Endothelial cell (in vitro differentiated cells): Measurements from ENCODE around the gene HSPD1. TPM values are rescaled to one million over a fixed set of nuclear protein-coding genes. Genes with fewer than 3 reads are reported as not detected.

Experiments used
- DNase-seq: peaks from one replicate; pipeline ENCODE4 v3.0.0; 2021; ENCODE audit warnings: low spot score
- H3K27ac Mint-ChIP-seq: one replicate; pipeline ENCODE4 v1.8.0; 2021; ENCODE audit warnings: mixed read lengths, inconsistent platforms; ENCODE audit not compliant: unreplicated experiment
- H3K27me3 Mint-ChIP-seq: one replicate; pipeline ENCODE4 v1.8.0; 2021; ENCODE audit warnings: mild to moderate bottlenecking, moderate library complexity, mixed read lengths, inconsistent platforms; ENCODE audit not compliant: unreplicated experiment
- H3K36me3 Mint-ChIP-seq: one replicate; pipeline ENCODE4 v1.8.0; 2021; ENCODE audit warnings: mild to moderate bottlenecking, low read depth, mixed read lengths, inconsistent platforms; ENCODE audit not compliant: unreplicated experiment
- H3K4me1 Mint-ChIP-seq: one replicate; pipeline ENCODE4 v1.8.0; 2021; ENCODE audit warnings: mild to moderate bottlenecking, mixed read lengths, inconsistent platforms; ENCODE audit not compliant: unreplicated experiment
- H3K4me3 Mint-ChIP-seq: one replicate; pipeline ENCODE4 v1.8.0; 2021; ENCODE audit warnings: mild to moderate bottlenecking, mixed read lengths, inconsistent platforms; ENCODE audit not compliant: unreplicated experiment
- H3K9me3 Mint-ChIP-seq: one replicate; pipeline ENCODE4 v1.8.0; 2021; ENCODE audit warnings: mixed read lengths, inconsistent platforms; ENCODE audit not compliant: unreplicated experiment
- total RNA-seq: library from RNA; stranded (reverse); fragmentation: NEBNext Ultra II Directional; extraction: Animal tissue kit (Norgen Biotek cat#: 25700); gene quantifications from one replicate; pipeline ENCODE4 v1.2.1, GENCODE V29; 2021; ENCODE audit not compliant: unreplicated experiment
- TF ChIP-seq, protein P1 (sequence below): fragments of 200-600 bp; sonication (generic); IDR thresholded peaks from one replicate; pipeline ENCODE4 v1.5.0; 2021; ENCODE audit warnings: antibody characterized with exemption; ENCODE audit not compliant: unreplicated experiment

HSPD1 gene
- total RNA-seq, 1 donor from 2014 or later = 212 TPM

DNA sequence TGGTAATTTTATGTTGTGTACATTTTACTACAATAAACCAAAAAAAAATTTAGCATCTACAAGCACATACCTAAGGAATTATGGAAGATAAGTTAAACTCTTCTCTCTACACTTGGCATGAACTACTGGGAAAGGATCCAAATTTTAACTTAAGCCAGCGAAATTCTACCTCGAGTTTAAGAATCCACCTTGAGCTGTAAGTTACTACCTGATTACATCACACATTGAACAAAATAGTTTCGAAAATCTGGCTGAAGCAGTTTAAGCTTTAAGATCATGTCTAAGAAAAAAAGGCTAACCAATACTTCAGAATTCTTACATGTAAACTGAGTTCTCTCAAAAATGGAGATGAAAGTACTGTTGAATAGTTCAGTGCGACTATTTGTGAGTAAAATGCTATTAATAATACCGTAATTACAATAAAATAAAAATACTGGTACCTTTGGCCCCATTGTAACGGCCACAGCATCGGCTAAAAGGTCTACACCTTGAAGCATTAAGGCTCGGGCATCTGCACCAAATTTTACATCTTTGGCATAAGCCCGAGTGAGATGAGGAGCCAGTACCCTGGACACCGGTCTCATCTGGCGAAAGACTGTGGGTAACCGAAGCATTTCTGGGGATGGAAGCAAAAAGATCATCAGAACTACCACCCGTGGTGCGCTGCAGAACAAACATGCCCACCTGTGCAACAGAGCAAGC is 1.3 kb downstream of the HSPD1 start:
- H3K27ac Mint-ChIP-seq = peak overlapping the region; percentile 57
- TF ChIP-seq, protein P1, sequence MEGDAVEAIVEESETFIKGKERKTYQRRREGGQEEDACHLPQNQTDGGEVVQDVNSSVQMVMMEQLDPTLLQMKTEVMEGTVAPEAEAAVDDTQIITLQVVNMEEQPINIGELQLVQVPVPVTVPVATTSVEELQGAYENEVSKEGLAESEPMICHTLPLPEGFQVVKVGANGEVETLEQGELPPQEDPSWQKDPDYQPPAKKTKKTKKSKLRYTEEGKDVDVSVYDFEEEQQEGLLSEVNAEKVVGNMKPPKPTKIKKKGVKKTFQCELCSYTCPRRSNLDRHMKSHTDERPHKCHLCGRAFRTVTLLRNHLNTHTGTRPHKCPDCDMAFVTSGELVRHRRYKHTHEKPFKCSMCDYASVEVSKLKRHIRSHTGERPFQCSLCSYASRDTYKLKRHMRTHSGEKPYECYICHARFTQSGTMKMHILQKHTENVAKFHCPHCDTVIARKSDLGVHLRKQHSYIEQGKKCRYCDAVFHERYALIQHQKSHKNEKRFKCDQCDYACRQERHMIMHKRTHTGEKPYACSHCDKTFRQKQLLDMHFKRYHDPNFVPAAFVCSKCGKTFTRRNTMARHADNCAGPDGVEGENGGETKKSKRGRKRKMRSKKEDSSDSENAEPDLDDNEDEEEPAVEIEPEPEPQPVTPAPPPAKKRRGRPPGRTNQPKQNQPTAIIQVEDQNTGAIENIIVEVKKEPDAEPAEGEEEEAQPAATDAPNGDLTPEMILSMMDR = no peak
- peaks cover 29% of the 10 kb centered on the region for H3K4me1 Mint-ChIP-seq
- no peaks in the 10 kb centered on the region for H3K9me3 Mint-ChIP-seq
- no peak for DNase-seq
- H3K36me3 Mint-ChIP-seq = peaks cover 20% of the 10 kb centered on the region
- H3K27me3 Mint-ChIP-seq = peaks cover 9% of the 10 kb centered on the region
- peak overlapping the region; percentile 97 for H3K4me3 Mint-ChIP-seq

DNA sequence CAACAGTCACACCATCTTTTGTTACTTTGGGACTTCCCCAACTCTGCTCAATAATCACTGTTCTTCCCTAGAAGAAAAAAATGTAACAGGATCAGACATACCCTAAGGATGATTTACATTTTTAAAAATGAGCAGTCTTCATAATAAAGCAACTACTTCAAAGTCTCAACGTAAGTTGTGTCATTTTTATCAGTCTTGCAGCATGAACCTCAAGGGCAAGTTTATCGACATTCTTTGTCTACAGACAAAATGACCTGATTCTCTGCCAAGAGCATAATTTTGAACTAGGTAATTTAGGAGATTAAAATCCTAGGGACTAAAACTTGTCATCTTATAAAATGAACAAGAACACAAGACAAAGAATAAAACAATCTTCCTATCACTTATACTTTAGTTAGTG is 2.3 kb downstream of the HSPD1 start:
- Mint-ChIP-seq H3K27me3 (peaks cover 9% of the 10 kb centered on the region), H3K27ac (no peak overlapping the region), H3K9me3 (no peaks in the 10 kb centered on the region), H3K4me3 (peak overlapping the region; percentile 34), H3K4me1 (peaks cover 26% of the 10 kb centered on the region), H3K36me3 (peaks cover 24% of the 10 kb centered on the region)
- DNase-seq = no peak
- TF ChIP-seq, protein P1 = no peak

DNA sequence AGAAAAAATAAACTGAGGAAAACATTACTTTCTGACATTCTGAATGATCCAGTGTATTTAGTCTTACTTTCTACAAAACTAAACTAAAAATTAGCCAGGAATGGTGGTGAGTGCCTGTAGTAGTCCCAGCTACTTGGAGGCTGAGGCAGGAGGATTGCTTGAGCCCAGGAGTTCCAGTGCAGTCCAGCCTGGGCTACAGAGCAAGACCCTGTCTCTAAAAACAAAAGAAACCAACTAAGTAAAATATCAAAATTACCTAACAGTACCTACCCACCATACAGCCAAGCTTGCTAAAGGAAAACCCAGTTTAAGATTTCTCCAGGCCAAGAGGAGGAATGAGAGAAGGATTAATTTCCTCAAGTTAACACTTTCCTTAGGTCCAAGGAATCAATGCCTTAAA is 2.9 kb downstream of the HSPD1 start:
- Mint-ChIP-seq H3K36me3 (peaks cover 24% of the 10 kb centered on the region), H3K4me1 (peaks cover 20% of the 10 kb centered on the region), H3K27me3 (peaks cover 9% of the 10 kb centered on the region), H3K9me3 (no peaks in the 10 kb centered on the region), H3K27ac (no peak overlapping the region), H3K4me3 (peak overlapping the region; percentile 34)
- TF ChIP-seq, protein P1 = no peak
- DNase-seq = no peak

DNA sequence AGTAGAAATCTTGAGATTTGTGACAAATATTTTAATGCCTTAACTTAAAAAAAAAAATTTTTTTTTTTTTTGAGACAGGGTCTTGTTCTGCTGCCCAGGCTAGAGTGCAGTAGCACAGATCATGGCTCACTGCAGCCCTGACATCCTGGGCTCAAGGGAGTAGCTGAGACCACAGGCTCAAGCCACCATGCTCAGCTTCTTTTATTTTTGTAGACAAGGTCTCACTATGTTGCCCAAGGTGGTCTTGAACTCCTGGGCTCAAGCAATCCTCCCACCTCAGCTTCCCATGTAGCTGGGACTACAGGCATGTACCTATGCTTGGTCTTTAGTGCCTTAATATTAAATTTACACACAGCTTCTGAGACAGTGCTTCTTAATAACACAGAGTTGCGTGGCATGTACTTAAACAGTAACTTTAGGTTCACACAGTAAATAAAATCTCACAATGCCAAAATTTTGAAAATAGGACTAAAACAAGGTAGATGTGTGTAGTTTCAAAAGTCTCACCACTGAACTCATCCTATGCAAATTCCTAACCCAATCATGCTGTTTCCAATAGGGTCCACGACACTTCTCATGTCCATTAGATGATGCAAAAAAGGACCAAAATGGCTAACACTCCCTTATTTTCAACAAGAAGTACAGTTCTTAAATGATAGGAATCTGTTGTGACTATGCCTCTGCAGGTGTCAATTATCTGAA is 4.1 kb downstream of the HSPD1 start:
- Mint-ChIP-seq H3K4me3 (no peak overlapping the region), H3K27ac (no peak overlapping the region), H3K9me3 (no peaks in the 10 kb centered on the region), H3K4me1 (peaks cover 14% of the 10 kb centered on the region), H3K36me3 (peaks cover 28% of the 10 kb centered on the region), H3K27me3 (peaks cover 9% of the 10 kb centered on the region)
- no peak for DNase-seq
- TF ChIP-seq, protein P1 = no peak

DNA sequence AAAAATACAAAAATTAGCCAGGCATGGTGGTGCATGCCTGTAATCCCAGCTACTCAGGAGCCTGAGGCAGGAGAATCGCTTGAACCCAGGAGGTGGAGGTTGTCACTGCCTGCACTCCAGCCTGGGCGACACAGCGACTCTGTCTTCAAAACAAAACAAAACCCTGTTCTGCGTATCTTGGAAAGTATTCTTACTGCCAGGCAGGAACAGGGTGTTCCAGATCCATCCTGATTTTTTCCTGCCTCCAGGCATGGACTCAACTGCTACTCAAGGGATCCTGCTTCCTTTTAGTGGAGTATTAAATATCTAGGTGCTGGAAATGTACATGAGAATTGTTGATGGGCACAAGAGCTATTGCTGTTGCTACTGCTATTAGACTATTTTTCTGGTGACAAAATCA is 12.3 kb downstream of the HSPD1 start:
- H3K4me3 Mint-ChIP-seq = no peak overlapping the region
- no peaks in the 10 kb centered on the region for H3K4me1 Mint-ChIP-seq
- H3K27me3 Mint-ChIP-seq = peaks cover 2% of the 10 kb centered on the region
- no peak for DNase-seq
- no peaks in the 10 kb centered on the region for H3K9me3 Mint-ChIP-seq
- H3K27ac Mint-ChIP-seq = no peak overlapping the region
- TF ChIP-seq, protein P1 = no peak
- peaks cover 42% of the 10 kb centered on the region for H3K36me3 Mint-ChIP-seq
